NB4 (cell line): ENCODE measurements around the gene POMGNT2.

Source experiments
- DNase-seq: peaks from one replicate; pipeline ENCODE4 v3.0.0; 2010; ENCODE audit warnings: low read depth
- H3K4me3 ChIP-seq: one replicate; pipeline ENCODE4 v1.5.1; 2011; ENCODE audit warnings: mild to moderate bottlenecking, low read depth, low read length, moderate library complexity
- CTCF ChIP-seq: IDR thresholded peaks from one replicate; pipeline ENCODE4 v1.5.1; 2012; ENCODE audit warnings: low read depth, low read length
- MAX ChIP-seq: IDR thresholded peaks from 2 replicates; pipeline ENCODE4 v1.6.1; 2011; ENCODE audit warnings: low read depth, low read length
- MYC ChIP-seq: IDR thresholded peaks from 2 replicates; pipeline ENCODE4 v1.6.1; 2011; ENCODE audit warnings: low read depth, low read length
- POLR2A ChIP-seq: IDR thresholded peaks from 2 replicates; pipeline ENCODE4 v1.6.1; 2011; ENCODE audit warnings: mild to moderate bottlenecking; ENCODE audit not compliant: insufficient read length; ENCODE audit errors: extremely low read depth

The POMGNT2 gene

GRCh38 chr3:43077707-43078106, 28.2 kb downstream of the POMGNT2 start:
- no peak for DNase-seq
- no peak overlapping the region for H3K4me3 ChIP-seq
- TF ChIP-seq MAX: no peak
- no peak for TF ChIP-seq MYC
- no peak for TF ChIP-seq POLR2A
- TF ChIP-seq CTCF: no peak

- H3K4me3 ChIP-seq: no peak overlapping the region
- no peak for DNase-seq
- TF ChIP-seq CTCF: no peak
- no peak for TF ChIP-seq MAX
Measured at GRCh38 chr3:43077261-43077660, 28.6 kb downstream of the POMGNT2 start.

GRCh38 chr3:43076857-43077256, 29.0 kb downstream of the POMGNT2 start:
- TF ChIP-seq POLR2A: no peak
- TF ChIP-seq CTCF: no peak
- no peak for DNase-seq
- H3K4me3 ChIP-seq: no peak overlapping the region

- DNase-seq: no peak
- no peak overlapping the region for H3K4me3 ChIP-seq
- TF ChIP-seq MYC: no peak
- TF ChIP-seq MAX: no peak
- no peak for TF ChIP-seq CTCF
- TF ChIP-seq POLR2A: no peak
Measured at GRCh38 chr3:43075904-43076661, 29.8 kb downstream of the POMGNT2 start.

- TF ChIP-seq CTCF (no peak), MYC (no peak), MAX (no peak), POLR2A (no peak)
- no peak overlapping the region for H3K4me3 ChIP-seq
- no peak for DNase-seq
Measured at GRCh38 chr3:43074901-43075689, 30.8 kb downstream of the POMGNT2 start.
